ENCODE measurements around the gene IL11RA. TPM values are rescaled to one million over a fixed set of nuclear protein-coding genes. Genes with fewer than 3 reads are reported as not detected.
A peak's percentile ranks its signal among the peaks of the same experiment; 100 is the strongest.

IL11RA gene
- total and polyA plus RNA-seq, 10 of the 15 experiments (the other 5 are each of a cell fraction or from before 2014, with no cell fraction given) = 0.32 to 5.8 (median 2.2) TPM

GRCh38 chr9:34633166-34633565 lies 18.8 kb upstream of the IL11RA start:
- intact Hi-C loops (cut with micrococcal nuclease; ENCODE audit: unreplicated experiment) (no loop called here), in situ Hi-C loops (cut with MboI) (no loop called here)
- peaks cover 2 to 6% of the 10 kb centered on the region in 2 experiments; a peak in 3 of 4 replicates for H3K36me3 ChIP-seq (ENCODE audit: control insufficient read depth in 2 of 2, insufficient read depth in 2 of 2, low read length in 1 of 2)
- DNase-seq (ENCODE audit: low read depth, low spot score) (no peak), ATAC-seq (no peak), FAIRE-seq (peak; percentile 38)
- H2AFZ ChIP-seq (ENCODE audit: control insufficient read depth, low read depth, low read length) = no peak overlapping the region
- H3K79me2 ChIP-seq (ENCODE audit: control insufficient read depth, insufficient read depth, low read length) = peaks cover 15% of the 10 kb centered on the region
- ChIA-PET RAD21 (ENCODE audit: unreplicated experiment) (interaction anchor here (0.5 to 1.6 kb wide), 6 partner anchors 13 to 1021 kb away, joined by 3 to 8 read pairs (median 3); partner anchors contain the start of gene DCTN3), POLR2A (no interaction called here), SMC1A (ENCODE audit: uncharacterized antibody, unreplicated experiment) (interaction anchor here (0.8 to 2.6 kb wide), 6 partner anchors 8 to 256 kb away, joined by 3 to 13 read pairs (median 6); partner anchors contain the start of genes DCTN3, GALT, MYORG and RPP25L), CTCF (interaction anchor here (0.7 to 8.3 kb wide), 16 partner anchors 8 to 257 kb away, joined by 3 to 118 read pairs (median 8); partner anchors contain the start of genes DCTN3, GALT and RPP25L)
- no peaks in the 10 kb centered on the region; the same call in none of the 2 replicates for H4K20me1 ChIP-seq (ENCODE audit: control insufficient read depth, insufficient read depth)
- H3K4me3 ChIP-seq = no peak overlapping the region
- no peak overlapping the region for H3K4me2 ChIP-seq (ENCODE audit: control insufficient read depth, insufficient read depth)
- BruUV-seq (replicated peaks) = no TSS peak
- H3K4me1 ChIP-seq (ENCODE audit: control insufficient read depth, insufficient read depth, low read length) = peaks cover 4% of the 10 kb centered on the region
- 84% methylated on average over 5 of the region's 5 CpGs for WGBS (ENCODE audit: insufficient coverage, insufficient replicate concordance, low lambda C conversion rate, missing lambda C conversion rate)
- peaks cover 6 to 8% of the 10 kb centered on the region in 2 experiments; a peak in 3 of 4 replicates for H3K27me3 ChIP-seq (replicated peaks in 1 of 2; ENCODE audit: control insufficient read depth in 2 of 2, insufficient read depth in 2 of 2, low read length in 1 of 2)
- TF ChIP-seq HCFC1 (IDR thresholded peaks at IDR 0.05; ENCODE audit: low read length) (no peak), HDAC2 (IDR thresholded peaks at IDR 0.05) (no peak), SP1 (IDR thresholded peaks at IDR 0.05; ENCODE audit: low read depth, low read length) (no peak), SMARCA5 (IDR thresholded peaks at IDR 0.05) (no peak)
- H3K9me3 ChIP-seq (replicated peaks; ENCODE audit: control insufficient read depth, insufficient read depth, low read length) = no peaks in the 10 kb centered on the region
- H3K9ac ChIP-seq (ENCODE audit: control insufficient read depth, insufficient read depth, low read length) = no peak overlapping the region
- no peak overlapping the region for H3K27ac ChIP-seq (ENCODE audit: control insufficient read depth, insufficient read depth)

DNA sequence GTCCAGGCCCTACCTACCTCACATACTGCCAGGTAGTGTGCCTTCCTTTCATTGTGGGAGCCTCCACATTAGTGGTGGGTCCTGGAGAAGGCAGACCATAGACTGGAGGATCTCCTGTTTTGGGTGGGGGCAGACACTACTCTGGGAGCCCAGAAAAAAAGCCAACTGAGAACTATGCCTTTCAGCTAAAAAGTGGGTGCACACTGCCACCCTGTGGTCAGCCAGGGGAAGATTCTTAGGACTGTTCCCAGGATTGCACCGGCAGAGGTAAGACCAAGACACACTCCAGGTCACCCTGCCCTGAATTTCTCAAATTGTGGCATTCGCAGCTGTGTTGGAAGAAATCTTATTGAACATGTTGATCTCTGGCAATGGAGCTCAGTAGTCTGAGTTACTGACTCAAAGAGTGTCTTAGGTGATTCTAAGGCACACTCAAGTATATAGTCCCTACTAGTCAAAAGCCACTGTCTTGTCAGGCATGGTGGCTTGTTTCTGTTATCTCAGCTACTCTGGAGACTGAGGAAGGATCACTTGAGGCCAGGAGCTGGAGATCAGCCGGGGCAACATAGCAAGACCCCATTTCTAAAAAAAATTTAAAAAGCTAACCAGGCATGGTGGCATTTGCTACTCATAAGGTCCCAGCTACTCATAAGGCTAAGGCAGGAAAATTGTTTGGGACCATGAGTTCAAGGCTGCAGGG lies 18.0 kb upstream of the IL11RA start:
- H3K9ac ChIP-seq (ENCODE audit: control insufficient read depth, insufficient read depth, low read length) = no peak overlapping the region
- DNase-seq (ENCODE audit: low read depth, low spot score) = no peak
- no peaks in the 10 kb centered on the region for H3K9me3 ChIP-seq (replicated peaks; ENCODE audit: control insufficient read depth, insufficient read depth, low read length)
- SMC1A ChIA-PET (ENCODE audit: uncharacterized antibody, unreplicated experiment) = interaction anchor here (0.7 to 2.6 kb wide), 15 partner anchors 8 to 257 kb away, joined by 3 to 13 read pairs (median 4); partner anchors contain the start of genes DCTN3, GALT, MYORG and RPP25L
- BruUV-seq (replicated peaks) = no TSS peak
- peak; percentile 51 for ATAC-seq
- peaks cover 15% of the 10 kb centered on the region for H3K79me2 ChIP-seq (ENCODE audit: control insufficient read depth, insufficient read depth, low read length)
- POLR2A ChIA-PET = interaction anchor here (1.1 kb wide), 1 partner anchor 14 kb away, joined by 4 read pairs; no protein-coding TSS in a partner anchor
- WGBS (ENCODE audit: insufficient coverage, insufficient replicate concordance, low lambda C conversion rate, missing lambda C conversion rate) = 0% methylated on average over 3 of the region's 3 CpGs
- intact Hi-C loops (cut with micrococcal nuclease; ENCODE audit: unreplicated experiment) = loop anchor here (1.0 kb wide), 1 partner anchor 22 kb away; the partner anchor contains the start of gene RPP25L
- CTCF ChIA-PET = interaction anchor here (0.5 to 8.3 kb wide), 33 partner anchors 9 to 855 kb away, joined by 3 to 118 read pairs (median 4); partner anchors contain the start of genes DCTN3, GALT and RPP25L
- H3K4me1 ChIP-seq (ENCODE audit: control insufficient read depth, insufficient read depth, low read length) = peaks cover 4% of the 10 kb centered on the region
- H3K4me2 ChIP-seq (ENCODE audit: control insufficient read depth, insufficient read depth) = no peak overlapping the region
- H2AFZ ChIP-seq (ENCODE audit: control insufficient read depth, low read depth, low read length) = no peak overlapping the region
- in situ Hi-C loops (cut with MboI) = no loop called here
- H3K27ac ChIP-seq (ENCODE audit: control insufficient read depth, insufficient read depth) = no peak overlapping the region
- peak; percentile 76 for FAIRE-seq
- no peaks in the 10 kb centered on the region; the same call in none of the 2 replicates for H4K20me1 ChIP-seq (ENCODE audit: control insufficient read depth, insufficient read depth)
- H3K4me3 ChIP-seq = no peak overlapping the region
- RAD21 ChIA-PET (ENCODE audit: unreplicated experiment) = interaction anchor here (0.5 to 1.6 kb wide), 12 partner anchors 8 to 1020 kb away, joined by 3 to 8 read pairs (median 3); partner anchors contain the start of genes DCTN3 and GALT
- peaks cover 2 to 6% of the 10 kb centered on the region in 2 experiments; a peak in 3 of 4 replicates for H3K36me3 ChIP-seq (ENCODE audit: control insufficient read depth in 2 of 2, insufficient read depth in 2 of 2, low read length in 1 of 2)
- H3K27me3 ChIP-seq (replicated peaks in 1 of 2; ENCODE audit: control insufficient read depth in 2 of 2, insufficient read depth in 2 of 2, low read length in 1 of 2) = peaks cover 6 to 8% of the 10 kb centered on the region in 2 experiments; a peak in 3 of 4 replicates
- TF ChIP-seq RUNX3 (IDR thresholded peaks at IDR 0.05; ENCODE audit: low read length) = peak; percentile 60
- TF ChIP-seq ATF7 (IDR thresholded peaks at IDR 0.05; ENCODE audit: low read depth) = no peak
- TF ChIP-seq SMAD5 (IDR thresholded peaks at IDR 0.05; ENCODE audit: low read depth) = no peak
- TF ChIP-seq PBX3 (IDR thresholded peaks at IDR 0.05; ENCODE audit: insufficient replicate concordance, low read depth, low read length) = no peak
- no peak for TF ChIP-seq ZSCAN29 (IDR thresholded peaks at IDR 0.05)
- TF ChIP-seq ZNF384 (IDR thresholded peaks at IDR 0.05; ENCODE audit: borderline replicate concordance, low read depth, low read length) = peak; percentile 48; the same call in 1 of the 2 replicates
- TF ChIP-seq, protein P1, sequence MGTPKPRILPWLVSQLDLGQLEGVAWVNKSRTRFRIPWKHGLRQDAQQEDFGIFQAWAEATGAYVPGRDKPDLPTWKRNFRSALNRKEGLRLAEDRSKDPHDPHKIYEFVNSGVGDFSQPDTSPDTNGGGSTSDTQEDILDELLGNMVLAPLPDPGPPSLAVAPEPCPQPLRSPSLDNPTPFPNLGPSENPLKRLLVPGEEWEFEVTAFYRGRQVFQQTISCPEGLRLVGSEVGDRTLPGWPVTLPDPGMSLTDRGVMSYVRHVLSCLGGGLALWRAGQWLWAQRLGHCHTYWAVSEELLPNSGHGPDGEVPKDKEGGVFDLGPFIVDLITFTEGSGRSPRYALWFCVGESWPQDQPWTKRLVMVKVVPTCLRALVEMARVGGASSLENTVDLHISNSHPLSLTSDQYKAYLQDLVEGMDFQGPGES (IDR thresholded peaks at IDR 0.05) = no peak
- peak; percentile 57 for TF ChIP-seq SMC3 (IDR thresholded peaks at IDR 0.05; ENCODE audit: borderline replicate concordance, low read length)
